B cell (primary cell): ENCODE results near the gene GSKIP. TPM values are rescaled to one million over a fixed set of nuclear protein-coding genes. Genes with fewer than 3 reads are reported as not detected.

ENCODE experiments used
- ATAC-seq: fragments of 200-7000 bp; cut with Tn5 transposase; one replicate; pipeline ENCODE4 v1.10.0; 2021; ENCODE audit warnings: low read depth, mild to moderate bottlenecking, moderate number of reproducible peaks, moderate library complexity
- CTCF ChIA-PET: fragments of 350-600 bp; sonication (Branson Sonifier 250); formaldehyde crosslinking; loops from one replicate; lab custom pipeline; 2021; ENCODE audit warnings: antibody characterized with exemption, inconsistent platforms; lab: Charles Lee
- POLR2A ChIA-PET: fragments of 350-600 bp; sonication (Branson Sonifier 250); formaldehyde crosslinking; loops from one replicate; lab custom pipeline; 2021; ENCODE audit warnings: antibody characterized with exemption; lab: Charles Lee
- DNase-seq: peaks from one replicate; pipeline ENCODE4 v3.0.0; 2013
- H2AFZ ChIP-seq: 2 replicates; pipeline ENCODE4 v1.6.1; 2012; ENCODE audit warnings: mild to moderate bottlenecking, low read depth, low read length; ENCODE audit not compliant: insufficient read depth, poor library complexity, severe bottlenecking
- H3K27ac ChIP-seq, 2 donors: 1 replicate in 1 of 2; 2 replicates in 1 of 2; pipeline ENCODE4 v1.5.1; 2012 to 2013; ENCODE audit warnings: low read length in 2 of 2, mild to moderate bottlenecking in 2 of 2, moderate library complexity in 1 of 2
- H3K27me3 ChIP-seq, 4 experiments: fragments of 200-600 bp in 1 of 4; sonication (generic) in 1 of 4; replicated peaks in 1 of 4; 1 replicate in 2 of 4; 2 replicates in 2 of 4; pipeline versions ENCODE4 v1.6.1 to v1.7.0; 2013 to 2016; ENCODE audit warnings: low read length in 3 of 4, mild to moderate bottlenecking in 2 of 4, mixed read lengths in 1 of 4, moderate library complexity in 1 of 4; ENCODE audit not compliant: insufficient read depth in 4 of 4, control insufficient read depth in 3 of 4; ENCODE audit errors: control extremely low read depth in 1 of 4
- H3K36me3 ChIP-seq, 2 experiments: replicated peaks in 1 of 2; 1 replicate in 1 of 2; 2 replicates in 1 of 2; pipeline versions ENCODE4 v1.6.1 to v1.7.1; 2013; ENCODE audit warnings: low read length in 1 of 2; ENCODE audit not compliant: insufficient read depth in 2 of 2, control insufficient read depth in 1 of 2; ENCODE audit errors: control extremely low read depth in 1 of 2, extremely low read depth in 1 of 2
- H3K4me1 ChIP-seq, 2 donors: fragments of 200-600 bp in 1 of 2; sonication (generic) in 1 of 2; 1 replicate in 1 of 2; 2 replicates in 1 of 2; pipeline versions ENCODE4 v1.5.1 to v1.6.1; 2013 to 2017; ENCODE audit warnings: low read length in 2 of 2; ENCODE audit not compliant: control insufficient read depth in 2 of 2, insufficient read depth in 2 of 2
- H3K4me2 ChIP-seq: replicated peaks from 2 replicates; pipeline ENCODE3; 2012; ENCODE audit warnings: mild to moderate bottlenecking, low read depth, low read length; ENCODE audit not compliant: poor library complexity, severe bottlenecking
- H3K4me3 ChIP-seq, 5 experiments: fragments of 200-600 bp in 1 of 5; sonication (generic) in 1 of 5; 1 replicate in 3 of 5; 2 replicates in 2 of 5; pipeline versions ENCODE4 v1.5.1 to v1.7.0; 2011 to 2016; ENCODE audit warnings: low read length in 4 of 5, mild to moderate bottlenecking in 4 of 5, low read depth in 2 of 5, control low read depth in 1 of 5, moderate library complexity in 1 of 5; ENCODE audit not compliant: insufficient read depth in 1 of 5; ENCODE audit errors: control extremely low read depth in 1 of 5, extremely low read depth in 1 of 5
- H3K79me2 ChIP-seq: fragments of 200-600 bp; sonication (generic); one replicate; pipeline ENCODE4 v1.6.0; 2016; ENCODE audit warnings: low read length; ENCODE audit not compliant: control insufficient read depth, insufficient read depth
- H3K9ac ChIP-seq: fragments of 200-600 bp; sonication (generic); 2 replicates; pipeline ENCODE4 v1.6.1; 2017; ENCODE audit warnings: mild to moderate bottlenecking, low read length, moderate library complexity
- H3K9me3 ChIP-seq, 3 donors: one replicate each; pipeline versions ENCODE4 v1.6.1 to v1.7.1; 2013; ENCODE audit warnings: low read length in 2 of 3; ENCODE audit not compliant: control insufficient read depth in 2 of 3, insufficient read depth in 1 of 3; ENCODE audit errors: control extremely low read depth in 1 of 3
- H4K20me1 ChIP-seq: 2 replicates; pipeline ENCODE4 v1.6.0; 2012; ENCODE audit warnings: mild to moderate bottlenecking, low read length; ENCODE audit not compliant: insufficient read depth, control insufficient read depth, poor library complexity, severe bottlenecking
- H3K27ac Mint-ChIP-seq: one replicate; pipeline ENCODE4 v1.8.0; 2021; ENCODE audit warnings: mixed read lengths
- H3K27me3 Mint-ChIP-seq: one replicate; pipeline ENCODE4 v1.8.0; 2021; ENCODE audit warnings: mixed read lengths
- H3K4me1 Mint-ChIP-seq: one replicate; pipeline ENCODE4 v1.8.0; 2021; ENCODE audit warnings: mixed read lengths
- H3K4me3 Mint-ChIP-seq: one replicate; pipeline ENCODE4 v1.8.0; 2021; ENCODE audit warnings: mixed read lengths
- H3K9me3 Mint-ChIP-seq: one replicate; pipeline ENCODE4 v1.8.0; 2022; ENCODE audit warnings: mixed read lengths; ENCODE audit not compliant: insufficient read depth
- CTCF ChIP-seq: fragments of 200-600 bp; IDR thresholded peaks from one replicate; pipeline ENCODE4 v1.8.0; 2022; ENCODE audit warnings: antibody characterized with exemption, mild to moderate bottlenecking
- EZH2 ChIP-seq: IDR thresholded peaks from 2 replicates; pipeline ENCODE4 v1.6.1; 2012; ENCODE audit warnings: borderline replicate concordance, low read depth, mild to moderate bottlenecking, moderate library complexity, low read length; ENCODE audit not compliant: insufficient read depth, poor library complexity, severe bottlenecking
- WGBS: methylation state at CpG from one replicate; pipeline ENCODE4 v1.1.5; 2013; ENCODE audit warnings: missing lambda C conversion rate; ENCODE audit not compliant: insufficient coverage; 5-methylcytosine and 5-hydroxymethylcytosine counted together
- intact Hi-C: fragments of 100-400 bp; cut with micrococcal nuclease; formaldehyde crosslinking; loops from one replicate; pipeline ENCODE4 v1.10.0; 2022
- polyA plus RNA-seq: library from polyadenylated mRNA; depleted of rRNA; stranded (reverse); fragments of >200 nt; gene quantifications from 2 replicates; pipeline ENCODE4 v1.2.3, GENCODE V29; 2012
- total RNA-seq, 2 donors: library from RNA; stranded (reverse); fragments of 120-200 nt in 1 of 2; gene quantifications; 1 replicate in 1 of 2; 2 replicates in 1 of 2; pipeline versions ENCODE4 v1.2.3 to v1.2.4, GENCODE V29; 2013 to 2022

The GSKIP gene
- total and polyA plus RNA-seq, 2 donors (not counting 1 experiment from before 2014, with no cell fraction given), result 5.7 to 15.8 TPM

DNA sequence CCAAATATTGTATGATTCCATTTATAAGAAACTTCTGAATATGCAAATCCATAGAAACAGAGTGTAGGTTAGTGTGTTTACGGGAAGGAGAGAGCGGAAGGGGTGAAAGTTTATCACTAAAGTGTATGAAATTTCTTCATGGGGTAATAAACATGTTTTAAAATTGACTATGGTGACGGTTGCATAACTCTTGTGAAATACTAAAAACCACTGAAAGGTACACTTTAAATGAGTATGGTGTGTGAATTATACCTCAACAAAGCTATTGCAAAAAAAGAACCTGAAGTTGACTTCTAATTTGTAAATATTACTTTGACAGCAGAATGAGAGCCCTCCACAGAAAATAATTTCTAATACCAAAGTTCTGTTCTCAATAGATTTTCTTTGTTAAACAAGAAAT lies 47.2 kb upstream of the GSKIP start:
- Histone ChIP-seq H3K79me2 (no peaks in the 10 kb centered on the region), H3K4me1 (no peaks in the 10 kb centered on the region), H3K9me3 (no peaks in the 10 kb centered on the region), H3K4me3 (no peak overlapping the region), H3K9ac (no peak overlapping the region), H4K20me1 (no peaks in the 10 kb centered on the region), H3K27me3 (no peaks in the 10 kb centered on the region), H3K36me3 (peaks cover 12 to 43% of the 10 kb centered on the region in 2 experiments), H3K4me2 (no peak overlapping the region), H2AFZ (no peak overlapping the region), H3K27ac (no peak overlapping the region)
- ATAC-seq (no peak), DNase-seq (no peak)
- TF ChIP-seq EZH2 (no peak), CTCF (no peak)
- CTCF ChIA-PET, result no interaction called here
- Mint-ChIP-seq H3K9me3 (no peaks in the 10 kb centered on the region), H3K27me3 (no peaks in the 10 kb centered on the region), H3K27ac (no peak overlapping the region), H3K4me3 (no peak overlapping the region), H3K4me1 (no peaks in the 10 kb centered on the region)
- intact Hi-C loops, result no loop called here
- POLR2A ChIA-PET, result no interaction called here
- no CpG with 5 or more reads among the region's 3 CpGs for WGBS

- Histone ChIP-seq H3K36me3 (peaks cover 6 to 41% of the 10 kb centered on the region in 2 experiments), H3K4me3 (no peak overlapping the region), H3K27ac (no peak overlapping the region), H3K27me3 (no peaks in the 10 kb centered on the region), H3K4me2 (no peak overlapping the region), H2AFZ (no peak overlapping the region), H3K9me3 (no peaks in the 10 kb centered on the region), H3K9ac (no peak overlapping the region), H3K79me2 (no peaks in the 10 kb centered on the region), H4K20me1 (no peaks in the 10 kb centered on the region), H3K4me1 (no peaks in the 10 kb centered on the region)
- Mint-ChIP-seq H3K27ac (no peak overlapping the region), H3K4me1 (no peaks in the 10 kb centered on the region), H3K27me3 (no peaks in the 10 kb centered on the region), H3K9me3 (no peaks in the 10 kb centered on the region), H3K4me3 (no peak overlapping the region)
- CTCF ChIA-PET, result no interaction called here
- TF ChIP-seq CTCF (no peak), EZH2 (no peak)
- intact Hi-C loops, result no loop called here
- POLR2A ChIA-PET, result no interaction called here
- DNase-seq (no peak), ATAC-seq (no peak)
- WGBS, result over 99% methylated on average over 8 of the region's 9 CpGs
Measured at GRCh38 chr14:96318836-96319235, 44.5 kb upstream of the GSKIP start.
